Upper lobe of right lung (tissue), 1 donor: ENCODE results near the gene SUSD6. TPM values are rescaled to one million over a fixed set of nuclear protein-coding genes. Genes with fewer than 3 reads are reported as not detected.
A peak's percentile ranks its signal among the peaks of the same experiment; 100 is the strongest.
"Not testable (repeated sequence)": the region's sequence is repeated elsewhere in the genome, so short reads cannot be mapped to it uniquely, and the experiment has no call there.

Experiments used
- ATAC-seq: fragments of 200-7000 bp; cut with Tn5 transposase; one replicate; pipeline ENCODE4 v1.9.1; 2020; ENCODE audit warnings: mild to moderate bottlenecking, moderate library complexity
- DNase-seq: peaks from one replicate; pipeline ENCODE4 v3.0.0-alpha.2; 2020
- H3K27ac ChIP-seq: fragments of 200-600 bp; one replicate; pipeline ENCODE4 v1.8.0; 2022
- H3K27me3 ChIP-seq: fragments of 200-600 bp; one replicate; pipeline ENCODE4 v1.8.0; 2022; ENCODE audit warnings: mild to moderate bottlenecking
- H3K36me3 ChIP-seq: fragments of 200-600 bp; one replicate; pipeline ENCODE4 v1.8.0; 2022
- H3K4me1 ChIP-seq: fragments of 200-600 bp; one replicate; pipeline ENCODE4 v1.8.0; 2022
- H3K4me3 ChIP-seq: fragments of 200-600 bp; one replicate; pipeline ENCODE4 v1.8.0; 2022; ENCODE audit warnings: mild to moderate bottlenecking
- H3K9me3 ChIP-seq: fragments of 200-600 bp; one replicate; pipeline ENCODE4 v1.8.0; 2022
- CTCF ChIP-seq: fragments of 200-600 bp; IDR thresholded peaks from one replicate; pipeline ENCODE4 v1.8.0; 2022; ENCODE audit warnings: antibody characterized with exemption
- intact Hi-C: fragments of 100-400 bp; cut with DNase I; formaldehyde crosslinking; loops from one replicate; pipeline ENCODE4 v1.11.0; 2022
- total RNA-seq: library from RNA; stranded (reverse); fragmentation: NEBNext Ultra II Directional; extraction: Animal tissue kit (Norgen Biotek cat#: 25700); gene quantifications from one replicate; pipeline ENCODE4 v1.2.1, GENCODE V29; 2021
- donor health status: DM: no; HTN: yes; CAD: no; lungs with severe emphysema.

SUSD6 gene
- total RNA-seq, 1 donor from 2014 or later = 87.5 TPM

- no peak for TF ChIP-seq CTCF
- peak overlapping the region; percentile 12 for H3K27ac ChIP-seq
- ATAC-seq (peak; percentile 24), DNase-seq (no peak)
- H3K9me3 ChIP-seq = no peaks in the 10 kb centered on the region
- intact Hi-C loops = no loop called here
- peaks cover 95% of the 10 kb centered on the region for H3K4me1 ChIP-seq
- H3K36me3 ChIP-seq = no peaks in the 10 kb centered on the region
- no peaks in the 10 kb centered on the region for H3K27me3 ChIP-seq
- no peak overlapping the region for H3K4me3 ChIP-seq
These were observed 85.5 kb downstream of the SUSD6 start for GRCh38 chr14:69696633-69697557.

GRCh38 chr14:69698572-69698971 is 87.2 kb downstream of the SUSD6 start:
- intact Hi-C loops = no loop called here
- Histone ChIP-seq H3K4me3 (no peak overlapping the region), H3K9me3 (no peaks in the 10 kb centered on the region), H3K27me3 (no peaks in the 10 kb centered on the region), H3K27ac (no peak overlapping the region), H3K4me1 (peaks cover 95% of the 10 kb centered on the region), H3K36me3 (peaks cover 4% of the 10 kb centered on the region)
- no peak for ATAC-seq
- DNase-seq = no peak
- TF ChIP-seq CTCF = no peak

GRCh38 chr14:69699243-69699642 is 87.8 kb downstream of the SUSD6 start:
- H3K4me3 ChIP-seq, DNase-seq, H3K27ac ChIP-seq, intact Hi-C loops, ATAC-seq, H3K27me3 ChIP-seq, H3K9me3 ChIP-seq: not testable (repeated sequence)
- H3K36me3 ChIP-seq = peaks cover 10% of the 10 kb centered on the region
- H3K4me1 ChIP-seq = peaks cover 95% of the 10 kb centered on the region

- no peak overlapping the region for H3K27ac ChIP-seq
- ATAC-seq = no peak
- H3K36me3 ChIP-seq = peaks cover 16% of the 10 kb centered on the region
- intact Hi-C loops = loop anchor here (10.0 kb wide), 1 partner anchor 85 kb away; the partner anchor contains the start of gene SUSD6
- no peak for TF ChIP-seq CTCF
- DNase-seq = no peak
- no peaks in the 10 kb centered on the region for H3K9me3 ChIP-seq
- no peak overlapping the region for H3K4me3 ChIP-seq
- no peaks in the 10 kb centered on the region for H3K27me3 ChIP-seq
- peaks cover 90% of the 10 kb centered on the region for H3K4me1 ChIP-seq
These were observed 88.4 kb downstream of the SUSD6 start for GRCh38 chr14:69699748-69700303.

GRCh38 chr14:69700575-69700974 is 89.2 kb downstream of the SUSD6 start:
- Histone ChIP-seq H3K36me3 (peaks cover 24% of the 10 kb centered on the region), H3K4me1 (peaks cover 85% of the 10 kb centered on the region), H3K27me3 (no peaks in the 10 kb centered on the region), H3K9me3 (no peaks in the 10 kb centered on the region), H3K4me3 (no peak overlapping the region), H3K27ac (peak overlapping the region; percentile 32)
- intact Hi-C loops = loop anchor here (10.0 kb wide), 1 partner anchor 86 kb away; the partner anchor contains the start of gene SUSD6
- ATAC-seq (no peak), DNase-seq (no peak)
- no peak for TF ChIP-seq CTCF

- Histone ChIP-seq H3K27ac (peak overlapping the region; percentile 32), H3K4me3 (no peak overlapping the region), H3K36me3 (peaks cover 31% of the 10 kb centered on the region), H3K4me1 (peaks cover 85% of the 10 kb centered on the region), H3K27me3 (no peaks in the 10 kb centered on the region), H3K9me3 (no peaks in the 10 kb centered on the region)
- DNase-seq = no peak
- no peak for ATAC-seq
- intact Hi-C loops = loop anchor here (10.0 kb wide), 1 partner anchor 86 kb away; the partner anchor contains the start of gene SUSD6
- no peak for TF ChIP-seq CTCF
These were observed 89.9 kb downstream of the SUSD6 start for GRCh38 chr14:69701291-69701690.
